ENCODE measurements around the gene GLCE. TPM values are rescaled to one million over a fixed set of nuclear protein-coding genes. Genes with fewer than 3 reads are reported as not detected.

The GLCE gene
- total and polyA plus RNA-seq, 10 of the 15 experiments (the other 5 are each of a cell fraction or from before 2014, with no cell fraction given): 2.1 to 11.9 (median 2.9) TPM

- ChIA-PET CTCF (no interaction called here), SMC1A (ENCODE audit: uncharacterized antibody, unreplicated experiment) (no interaction called here), POLR2A (no interaction called here), RAD21 (ENCODE audit: unreplicated experiment) (no interaction called here)
- intact Hi-C loops (cut with micrococcal nuclease; ENCODE audit: unreplicated experiment) (no loop called here), in situ Hi-C loops (cut with MboI) (no loop called here)
- no peaks in the 10 kb centered on the region for H3K79me2 ChIP-seq (ENCODE audit: control insufficient read depth, insufficient read depth, low read length)
- FAIRE-seq (no peak), ATAC-seq (no peak), DNase-seq (ENCODE audit: low read depth, low spot score) (no peak)
- no TSS peak for BruUV-seq (replicated peaks)
- no peaks in the 10 kb centered on the region for H4K20me1 ChIP-seq (ENCODE audit: control insufficient read depth, insufficient read depth)
- no peak overlapping the region for H3K9ac ChIP-seq (ENCODE audit: control insufficient read depth, insufficient read depth, low read length)
- H3K4me2 ChIP-seq (ENCODE audit: control insufficient read depth, insufficient read depth): no peak overlapping the region
- no peak overlapping the region for H2AFZ ChIP-seq (ENCODE audit: control insufficient read depth, low read depth, low read length)
- H3K36me3 ChIP-seq (ENCODE audit: control insufficient read depth in 2 of 2, insufficient read depth in 2 of 2, low read length in 1 of 2): no peaks in the 10 kb centered on the region
- 2% methylated on average over 3 of the region's 3 CpGs for WGBS (ENCODE audit: insufficient coverage, insufficient replicate concordance, low lambda C conversion rate, missing lambda C conversion rate)
- no peaks in the 10 kb centered on the region for H3K9me3 ChIP-seq (replicated peaks; ENCODE audit: control insufficient read depth, insufficient read depth, low read length)
- no peaks in the 10 kb centered on the region for H3K27me3 ChIP-seq (replicated peaks in 1 of 2; ENCODE audit: control insufficient read depth in 2 of 2, insufficient read depth in 2 of 2, low read length in 1 of 2)
- no peaks in the 10 kb centered on the region for H3K4me1 ChIP-seq (ENCODE audit: control insufficient read depth, insufficient read depth, low read length)
- H3K4me3 ChIP-seq: no peak overlapping the region
- H3K27ac ChIP-seq (ENCODE audit: control insufficient read depth, insufficient read depth): no peak overlapping the region
- TF ChIP-seq SREBF2 (IDR thresholded peaks at IDR 0.05; ENCODE audit: low read length) (no peak), IKZF1 (conservative IDR thresholded peaks at IDR 0.05) (no peak), SMC3 (IDR thresholded peaks at IDR 0.05; ENCODE audit: borderline replicate concordance, low read length) (no peak), MEF2B (IDR thresholded peaks at IDR 0.05; ENCODE audit: partially characterized antibody, poor library complexity, severe bottlenecking) (no peak), POLR2A (IDR thresholded peaks at IDR 0.05; ENCODE audit: low read depth, low read length) (no peak), ZBTB11 (CRISPR knock-in tag; IDR thresholded peaks at IDR 0.05) (no peak), STAT3 (IDR thresholded peaks at IDR 0.05; ENCODE audit: low read depth, low read length) (no peak), NRF1 (conservative IDR thresholded peaks at IDR 0.05; ENCODE audit: low read depth, low read length) (no peak), JUND (IDR thresholded peaks at IDR 0.05; ENCODE audit: low read depth, low read length) (no peak), RELB (IDR thresholded peaks at IDR 0.05; ENCODE audit: low read depth) (no peak), ZBED1 (IDR thresholded peaks at IDR 0.05; ENCODE audit: borderline replicate concordance) (no peak), MEF2A (IDR thresholded peaks at IDR 0.05; ENCODE audit: insufficient read depth, low read depth, low read length) (no peak), CEBPZ (IDR thresholded peaks at IDR 0.05; ENCODE audit: low read depth, low read length) (no peak), HSF1 (IDR thresholded peaks at IDR 0.05; ENCODE audit: low read depth, low read length) (no peak)
Observed at GRCh38 chr15:69141286-69141701, 19.1 kb upstream of the GLCE start.

Data from GM12878 (cell line).